Liver (tissue), 9 donors: Measurements from ENCODE around the gene CACNA1D. TPM values are rescaled to one million over a fixed set of nuclear protein-coding genes. Genes with fewer than 3 reads are reported as not detected.

Source experiments
- DNase-seq: peaks from one replicate; pipeline ENCODE4 v3.0.0-alpha.2; 2017; ENCODE audit warnings: low spot score
- H3K27ac ChIP-seq, 2 donors: one replicate each; pipeline ENCODE4 v1.7.0; 2013; ENCODE audit warnings: inconsistent platforms in 2 of 2, low read length in 2 of 2, control low read depth in 1 of 2, low read depth in 1 of 2, mild to moderate bottlenecking in 1 of 2
- H3K27me3 ChIP-seq, 4 donors: one replicate each; pipeline versions ENCODE4 v1.6.1 to v1.7.0; 2013; ENCODE audit warnings: low read length in 3 of 4, inconsistent platforms in 1 of 4, mild to moderate bottlenecking in 1 of 4, moderate library complexity in 1 of 4; ENCODE audit not compliant: control insufficient read depth in 4 of 4, insufficient read depth in 4 of 4
- H3K36me3 ChIP-seq, 4 donors: one replicate each; pipeline versions ENCODE4 v1.6.1 to v1.7.0; 2013; ENCODE audit warnings: low read length in 3 of 4, mild to moderate bottlenecking in 3 of 4, low read depth in 1 of 4, moderate library complexity in 1 of 4; ENCODE audit not compliant: control insufficient read depth in 4 of 4, insufficient read depth in 3 of 4
- H3K4me1 ChIP-seq, 4 donors: one replicate each; pipeline versions ENCODE4 v1.6.1 to v1.7.0; 2013; ENCODE audit warnings: low read length in 3 of 4, mild to moderate bottlenecking in 3 of 4, moderate library complexity in 1 of 4; ENCODE audit not compliant: control insufficient read depth in 4 of 4, insufficient read depth in 4 of 4
- H3K4me3 ChIP-seq, 3 donors: one replicate each; pipeline versions ENCODE4 v1.6.1 to v1.7.0; 2013; ENCODE audit warnings: low read length in 3 of 3, control low read depth in 1 of 3, low read depth in 1 of 3, mild to moderate bottlenecking in 1 of 3
- H3K9ac ChIP-seq, 2 donors: one replicate each; pipeline ENCODE4 v1.7.0; 2013; ENCODE audit warnings: low read length in 2 of 2, mild to moderate bottlenecking in 2 of 2, moderate library complexity in 2 of 2, control low read depth in 1 of 2, low read depth in 1 of 2
- H3K9me3 ChIP-seq, 4 donors: one replicate each; pipeline versions ENCODE4 v1.6.1 to v1.7.0; 2013; ENCODE audit warnings: low read length in 3 of 4; ENCODE audit not compliant: control insufficient read depth in 4 of 4
- ATF3 ChIP-seq: IDR thresholded peaks from 2 replicates; pipeline ENCODE4 v1.6.1; 2016; ENCODE audit warnings: antibody characterized with exemption
- CTCF ChIP-seq: fragments of 150-350 bp; IDR thresholded peaks from 2 replicates; pipeline ENCODE4 v1.5.1; 2017; ENCODE audit warnings: improper control_type of control experiment, low read depth, low read length; ENCODE audit not compliant: missing input control
- EGR1 ChIP-seq, 2 donors: IDR thresholded peaks; 2 replicates each; pipeline ENCODE4 v1.6.1; 2016 to 2018; ENCODE audit warnings: antibody characterized with exemption in 2 of 2, low read depth in 2 of 2
- FOXA1 ChIP-seq: IDR thresholded peaks from 2 replicates; pipeline ENCODE4 v1.6.1; 2016; ENCODE audit warnings: antibody characterized with exemption
- FOXA2 ChIP-seq: IDR thresholded peaks from 2 replicates; pipeline ENCODE4 v1.6.1; 2016; ENCODE audit warnings: antibody characterized with exemption
- GABPA ChIP-seq, 2 donors: IDR thresholded peaks in 1 of 2; conservative IDR thresholded peaks in 1 of 2; 2 replicates each; pipeline ENCODE4 v1.6.1; 2016; ENCODE audit warnings: antibody characterized with exemption in 2 of 2, mild to moderate bottlenecking in 1 of 2, moderate library complexity in 1 of 2
- HNF4A ChIP-seq, 2 donors: conservative IDR thresholded peaks; 2 replicates each; pipeline ENCODE4 v1.6.1; 2016; ENCODE audit warnings: antibody characterized with exemption in 2 of 2, mild to moderate bottlenecking in 2 of 2
- HNF4G ChIP-seq: IDR thresholded peaks from 2 replicates; pipeline ENCODE4 v1.6.1; 2016; ENCODE audit warnings: antibody characterized with exemption
- JUND ChIP-seq, 2 donors: IDR thresholded peaks; 2 replicates each; pipeline ENCODE4 v1.6.1; 2016; ENCODE audit warnings: antibody characterized with exemption in 2 of 2
- MAX ChIP-seq: IDR thresholded peaks from 2 replicates; pipeline ENCODE4 v1.6.1; 2016; ENCODE audit warnings: antibody characterized with exemption
- NR2F2 ChIP-seq: IDR thresholded peaks from 2 replicates; pipeline ENCODE4 v1.6.1; 2016; ENCODE audit warnings: antibody characterized with exemption
- RAD21 ChIP-seq, 2 donors: IDR thresholded peaks; 2 replicates each; pipeline ENCODE4 v1.6.1; 2016; ENCODE audit warnings: antibody characterized with exemption in 2 of 2, mild to moderate bottlenecking in 2 of 2
- REST ChIP-seq: IDR thresholded peaks from 2 replicates; pipeline ENCODE4 v1.6.1; 2016; ENCODE audit warnings: antibody characterized with exemption, mild to moderate bottlenecking
- RXRA ChIP-seq, 2 donors: IDR thresholded peaks; 2 replicates each; pipeline ENCODE4 v1.6.1; 2017 to 2018; ENCODE audit warnings: antibody characterized with exemption in 2 of 2, mild to moderate bottlenecking in 1 of 2
- SP1 ChIP-seq: IDR thresholded peaks from 2 replicates; pipeline ENCODE4 v1.6.1; 2018; ENCODE audit warnings: antibody characterized with exemption, mild to moderate bottlenecking
- TAF1 ChIP-seq: conservative IDR thresholded peaks from 2 replicates; pipeline ENCODE4 v1.6.1; 2016; ENCODE audit warnings: antibody characterized with exemption, mild to moderate bottlenecking
- YY1 ChIP-seq: IDR thresholded peaks from 2 replicates; pipeline ENCODE4 v1.6.1; 2016; ENCODE audit warnings: antibody characterized with exemption, mild to moderate bottlenecking
- ZBTB33 ChIP-seq: IDR thresholded peaks from 2 replicates; pipeline ENCODE4 v1.6.1; 2016; ENCODE audit warnings: antibody characterized with exemption
- WGBS: extraction: QIAGEN DNeasy Blood & Tissue Kit; methylation state at CpG from one replicate; pipeline ENCODE4 v1.1.7; 2013; 5-methylcytosine and 5-hydroxymethylcytosine counted together
- polyA plus RNA-seq, 2 donors: library from polyadenylated mRNA; stranded (reverse) in 1 of 2; unstranded in 1 of 2; fragments of 200-250 nt in 1 of 2; fragments of >200 nt in 1 of 2; fragmentation: Nextera tagmentation in 1 of 2; extraction: Ambion mirVana in 1 of 2; gene quantifications; one replicate each; pipeline versions ENCODE4 v1.2.1 to v1.2.3, GENCODE V29; 2013 to 2015
- total RNA-seq, 2 donors: library from RNA; depleted of rRNA; stranded (reverse); fragments of >200 nt; gene quantifications; one replicate each; pipeline ENCODE4 v1.2.3, GENCODE V29; 2014
- donor health status: healthy.
- donor health status: healthy.
- donor health status: healthy.
- donor health status: healthy.
- donor health status: healthy.

Gene CACNA1D
- total and polyA plus RNA-seq, 4 donors = 1.8 to 18.9 (median 3.4) TPM

- H3K36me3 ChIP-seq = no peaks in the 10 kb centered on the region
- DNase-seq = no peak
- WGBS = 60% methylated on average over 4 of the region's 4 CpGs
- H3K4me3 ChIP-seq = peak overlapping the region in 1 of 3 donors; percentile 30
- TF ChIP-seq MAX = peak; percentile 51
- peak; percentile 92 for TF ChIP-seq YY1
- TF ChIP-seq RXRA (IDR thresholded peaks at IDR 0.05) = peak; percentile 69 to 74
- TF ChIP-seq TAF1 = peak; percentile 83
- TF ChIP-seq GABPA (IDR thresholded peaks at IDR 0.05 in 1 of 2, conservative IDR thresholded peaks at IDR 0.05 in 1 of 2) = peak in 1 of 2 donors; percentile 82
- no peak for TF ChIP-seq HNF4G
- peak; percentile 25 to 41 for TF ChIP-seq RAD21 (IDR thresholded peaks at IDR 0.05)
- peak; percentile 39 to 45 for TF ChIP-seq JUND (IDR thresholded peaks at IDR 0.05)
- peak; percentile 54 for TF ChIP-seq FOXA1
- peak; percentile 59 to 67 for TF ChIP-seq HNF4A (conservative IDR thresholded peaks at IDR 0.05)
- peak; percentile 63 for TF ChIP-seq FOXA2
- no peak for TF ChIP-seq EGR1 (IDR thresholded peaks at IDR 0.05; ENCODE audit: low read depth in 2 of 2)
- no peak for TF ChIP-seq ZBTB33
- peak; percentile 92 for TF ChIP-seq REST
- no peak for TF ChIP-seq CTCF
- no peak for TF ChIP-seq ATF3
- TF ChIP-seq SP1 = peak; percentile 85
- no peak for TF ChIP-seq NR2F2
- H3K4me1 ChIP-seq = peaks cover 0 to 10% (median 7%) of the 10 kb centered on the region in 4 donors
- peak overlapping the region; percentile 86 to 92 for H3K27ac ChIP-seq
- H3K9ac ChIP-seq = peak overlapping the region in 1 of 2 donors; percentile 63
- H3K27me3 ChIP-seq = no peaks in the 10 kb centered on the region
- H3K9me3 ChIP-seq = no peaks in the 10 kb centered on the region
These were observed 11.8 kb downstream of the CACNA1D start for GRCh38 chr3:53506110-53506762.
